ENCODE data around the gene SETBP1.

SETBP1 gene

GRCh38 chr18:45025089-45025450 lies 344.4 kb downstream of the SETBP1 start:
- Histone ChIP-seq H3F3A (ENCODE audit: control insufficient read depth, insufficient read depth) (no peaks in the 10 kb centered on the region), H4K20me1 (ENCODE audit: control insufficient read depth, insufficient read depth, low read depth, low read length) (no peaks in the 10 kb centered on the region), H3K79me2 (ENCODE audit: control insufficient read depth, low read length) (no peaks in the 10 kb centered on the region), H3K4me2 (ENCODE audit: low read length) (no peak overlapping the region), H3K27ac (ENCODE audit: low read depth, low read length) (no peak overlapping the region), H3K9me3 (ENCODE audit: control insufficient read depth, insufficient read depth, low read length) (no peaks in the 10 kb centered on the region), H3K27me3 (ENCODE audit: control insufficient read depth, low read length) (no peaks in the 10 kb centered on the region), H3K4me3 (ENCODE audit: low read length) (no peak overlapping the region), H3K9me2 (replicated peaks; ENCODE audit: control insufficient read depth, low read length) (no peaks in the 10 kb centered on the region), H3K4me1 (ENCODE audit: control insufficient read depth, low read length) (0 out of 2 replicates have a peak, but pooled peaks cover 4% of the 10 kb centered on the region), H3K36me3 (ENCODE audit: control insufficient read depth, low read length) (no peaks in the 10 kb centered on the region)
- TF ChIP-seq CTCF (IDR thresholded peaks at IDR 0.05; ENCODE audit: low read depth, low read length, poor library complexity, severe bottlenecking) (no peak), EZH2phosphoT487 (IDR thresholded peaks at IDR 0.05; ENCODE audit: borderline replicate concordance, low read length) (no peak)

- TF ChIP-seq EZH2phosphoT487 (IDR thresholded peaks at IDR 0.05; ENCODE audit: borderline replicate concordance, low read length) (no peak), CTCF (IDR thresholded peaks at IDR 0.05; ENCODE audit: low read depth, low read length, poor library complexity, severe bottlenecking) (no peak)
Observed at GRCh38 chr18:45026162-45026561, 345.5 kb downstream of the SETBP1 start.

GRCh38 chr18:45034179-45034578 lies 353.5 kb downstream of the SETBP1 start:
- Histone ChIP-seq H3K27me3 (ENCODE audit: control insufficient read depth, low read length) (no peaks in the 10 kb centered on the region), H3K9me3 (ENCODE audit: control insufficient read depth, insufficient read depth, low read length) (no peaks in the 10 kb centered on the region), H3K4me1 (ENCODE audit: control insufficient read depth, low read length) (no peaks in the 10 kb centered on the region), H3K79me2 (ENCODE audit: control insufficient read depth, low read length) (no peaks in the 10 kb centered on the region), H3K4me3 (ENCODE audit: low read length) (no peak overlapping the region), H4K20me1 (ENCODE audit: control insufficient read depth, insufficient read depth, low read depth, low read length) (no peaks in the 10 kb centered on the region), H3K36me3 (ENCODE audit: control insufficient read depth, low read length) (no peaks in the 10 kb centered on the region), H3K27ac (ENCODE audit: low read depth, low read length) (no peak overlapping the region), H3K4me2 (ENCODE audit: low read length) (no peak overlapping the region), H3K9me2 (replicated peaks; ENCODE audit: control insufficient read depth, low read length) (no peaks in the 10 kb centered on the region), H3F3A (ENCODE audit: control insufficient read depth, insufficient read depth) (no peaks in the 10 kb centered on the region)
- TF ChIP-seq EZH2phosphoT487 (IDR thresholded peaks at IDR 0.05; ENCODE audit: borderline replicate concordance, low read length) (no peak), CTCF (IDR thresholded peaks at IDR 0.05; ENCODE audit: low read depth, low read length, poor library complexity, severe bottlenecking) (no peak)

More at GRCh38 chr18:45026162-45026561, 345.5 kb downstream of the SETBP1 start:
- H3K9me2 ChIP-seq (replicated peaks; ENCODE audit: control insufficient read depth, low read length) = no peaks in the 10 kb centered on the region
- H3K4me1 ChIP-seq (ENCODE audit: control insufficient read depth, low read length) = 0 out of 2 replicates have a peak, but pooled peaks cover 4% of the 10 kb centered on the region
- H3K36me3 ChIP-seq (ENCODE audit: control insufficient read depth, low read length) = no peaks in the 10 kb centered on the region
- no peak overlapping the region for H3K27ac ChIP-seq (ENCODE audit: low read depth, low read length)
- no peaks in the 10 kb centered on the region for H3K9me3 ChIP-seq (ENCODE audit: control insufficient read depth, insufficient read depth, low read length)
- H4K20me1 ChIP-seq (ENCODE audit: control insufficient read depth, insufficient read depth, low read depth, low read length) = no peaks in the 10 kb centered on the region
- no peaks in the 10 kb centered on the region for H3F3A ChIP-seq (ENCODE audit: control insufficient read depth, insufficient read depth)
- H3K4me3 ChIP-seq (ENCODE audit: low read length) = no peak overlapping the region
- H3K27me3 ChIP-seq (ENCODE audit: control insufficient read depth, low read length) = no peaks in the 10 kb centered on the region
- no peaks in the 10 kb centered on the region for H3K79me2 ChIP-seq (ENCODE audit: control insufficient read depth, low read length)
- no peak overlapping the region for H3K4me2 ChIP-seq (ENCODE audit: low read length)

- H3K9me2 ChIP-seq (replicated peaks; ENCODE audit: control insufficient read depth, low read length) = no peaks in the 10 kb centered on the region
- H3K4me2 ChIP-seq (ENCODE audit: low read length) = no peak overlapping the region
- H3K27me3 ChIP-seq (ENCODE audit: control insufficient read depth, low read length) = no peaks in the 10 kb centered on the region
Observed at GRCh38 chr18:45037618-45038017, 356.9 kb downstream of the SETBP1 start.

More at GRCh38 chr18:45037618-45038017, 356.9 kb downstream of the SETBP1 start:
- no peaks in the 10 kb centered on the region for H3K4me1 ChIP-seq (ENCODE audit: control insufficient read depth, low read length)
- H3K27ac ChIP-seq (ENCODE audit: low read depth, low read length) = no peak overlapping the region
- no peaks in the 10 kb centered on the region for H3F3A ChIP-seq (ENCODE audit: control insufficient read depth, insufficient read depth)
- H3K36me3 ChIP-seq (ENCODE audit: control insufficient read depth, low read length) = no peaks in the 10 kb centered on the region
- H3K9me3 ChIP-seq (ENCODE audit: control insufficient read depth, insufficient read depth, low read length) = no peaks in the 10 kb centered on the region
- no peak for TF ChIP-seq EZH2phosphoT487 (IDR thresholded peaks at IDR 0.05; ENCODE audit: borderline replicate concordance, low read length)
- no peak for TF ChIP-seq CTCF (IDR thresholded peaks at IDR 0.05; ENCODE audit: low read depth, low read length, poor library complexity, severe bottlenecking)
- H3K4me3 ChIP-seq (ENCODE audit: low read length) = no peak overlapping the region
- no peaks in the 10 kb centered on the region for H4K20me1 ChIP-seq (ENCODE audit: control insufficient read depth, insufficient read depth, low read depth, low read length)
- H3K79me2 ChIP-seq (ENCODE audit: control insufficient read depth, low read length) = no peaks in the 10 kb centered on the region
